HCT116 (cell line): ENCODE data around the gene GNAS. TPM values are rescaled to one million over a fixed set of nuclear protein-coding genes. Genes with fewer than 3 reads are reported as not detected.

Source experiments
- ATAC-seq: fragments of 200-7000 bp; cut with Tn5 transposase; 2 replicates; pipeline ENCODE4 v1.9.1; 2020; ENCODE audit warnings: mild to moderate bottlenecking, moderate library complexity
- BruUV-seq: library from RNA; stranded (reverse); fragments of 400-500 nt; replicated peaks from 2 replicates; lab custom pipeline; 2021; lab: Mats Ljungman, UMichigan
- CTCF ChIA-PET: fragments of 300-600 bp; sonication (Branson Sonifier 250); formaldehyde crosslinking; loops from one replicate; lab custom pipeline; 2021; ENCODE audit warnings: antibody characterized with exemption; lab: Charles Lee
- POLR2A ChIA-PET: fragments of 300-600, 350-600 bp; sonication (Branson Sonifier 250); formaldehyde crosslinking; loops from one replicate; lab custom pipeline; 2021; ENCODE audit warnings: antibody characterized with exemption; lab: Charles Lee
- RAD21 ChIA-PET, 2 experiments: fragments of 300-600 bp; sonication (Branson Sonifier 250); formaldehyde crosslinking; loops; one replicate each; lab custom pipeline; 2023; ENCODE audit warnings: low total read pairs in 2 of 2; ENCODE audit not compliant: uncharacterized antibody in 2 of 2, unreplicated experiment in 2 of 2, low non-redundant PET in 1 of 2; lab: Charles Lee
- DNase-seq: peaks from one replicate; pipeline ENCODE4 v3.0.0-alpha.2; 2010; ENCODE audit warnings: low read depth, low spot score
- H2AFZ ChIP-seq: fragments of 200-600 bp; shearing (Covaris generic), sonication (generic); 2 replicates; pipeline ENCODE4 v1.6.1; 2017; ENCODE audit warnings: low read depth, mixed run types, mixed read lengths, antibody characterized with exemption, low read length; ENCODE audit not compliant: poor library complexity, severe bottlenecking
- H3K27ac ChIP-seq: 2 replicates; pipeline ENCODE4 v1.5.1; 2012; ENCODE audit warnings: low read depth, low read length
- H3K27me3 ChIP-seq: fragments of 200-600 bp; sonication (generic); 2 replicates; pipeline ENCODE4 v1.6.1; 2016; ENCODE audit warnings: mixed run types, low read length, mixed read lengths; ENCODE audit not compliant: insufficient read depth
- H3K36me3 ChIP-seq, 2 experiments: fragments of 200-500 bp in 1 of 2; fragments of 200-600 bp in 1 of 2; sonication (Bioruptor generic) in 1 of 2; sonication (generic) in 1 of 2; 2 replicates each; pipeline versions ENCODE4 v1.5.1 to v1.6.1; 2014 to 2016; ENCODE audit warnings: low read length in 2 of 2, inconsistent platforms in 1 of 2, mixed read lengths in 1 of 2, mixed run types in 1 of 2; ENCODE audit not compliant: insufficient read depth in 2 of 2, control insufficient read depth in 1 of 2
- H3K4me1 ChIP-seq, 2 experiments: fragments of 200-600 bp in 1 of 2; sonication (generic) in 1 of 2; 2 replicates each; pipeline versions ENCODE4 v1.5.1 to v1.6.1; 2012 to 2017; ENCODE audit warnings: low read length in 2 of 2, inconsistent platforms in 1 of 2, mild to moderate bottlenecking in 1 of 2, mixed read lengths in 1 of 2, mixed run types in 1 of 2, moderate library complexity in 1 of 2; ENCODE audit not compliant: insufficient read depth in 2 of 2, control insufficient read depth in 1 of 2
- H3K4me2 ChIP-seq: fragments of 200-600 bp; sonication (generic); 2 replicates; pipeline ENCODE4 v1.6.1; 2017; ENCODE audit warnings: mixed run types, low read length, mixed read lengths
- H3K4me3 ChIP-seq, 2 experiments: fragments of 200-600 bp in 1 of 2; sonication (generic) in 1 of 2; replicated peaks in 1 of 2; 2 replicates each; pipeline ENCODE4 v1.5.1; 2011 to 2016; ENCODE audit warnings: low read length in 2 of 2, control low read depth in 1 of 2, low read depth in 1 of 2, mild to moderate bottlenecking in 1 of 2, mixed read lengths in 1 of 2, mixed run types in 1 of 2
- H3K79me2 ChIP-seq: fragments of 200-600 bp; sonication (generic); 2 replicates; pipeline ENCODE4 v1.6.1; 2017; ENCODE audit warnings: mild to moderate bottlenecking, mixed run types, low read length, moderate library complexity, mixed read lengths; ENCODE audit not compliant: insufficient read depth
- H3K9ac ChIP-seq: fragments of 200-600 bp; sonication (generic); 2 replicates; pipeline ENCODE4 v1.6.1; 2016; ENCODE audit warnings: low read length, mixed read lengths
- H3K9me2 ChIP-seq: fragments of 200-600 bp; sonication (generic), shearing (Covaris generic); 2 replicates; pipeline ENCODE4 v1.6.1; 2017; ENCODE audit warnings: mixed run types, mild to moderate bottlenecking, moderate library complexity; ENCODE audit not compliant: insufficient read depth
- H3K9me3 ChIP-seq, 2 experiments: fragments of 200-500 bp in 1 of 2; fragments of 200-600 bp in 1 of 2; sonication (Bioruptor generic) in 1 of 2; sonication (generic) in 1 of 2; 2 replicates each; pipeline ENCODE4 v1.6.1; 2014 to 2017; ENCODE audit warnings: low read length in 2 of 2, mixed read lengths in 2 of 2, inconsistent platforms in 1 of 2, low read depth in 1 of 2, mild to moderate bottlenecking in 1 of 2, mixed run types in 1 of 2, moderate library complexity in 1 of 2; ENCODE audit not compliant: control insufficient read depth in 1 of 2, insufficient read depth in 1 of 2
- H4K20me1 ChIP-seq: fragments of 200-600 bp; sonication (generic), shearing (Covaris generic); 2 replicates; pipeline ENCODE4 v1.6.1; 2017; ENCODE audit warnings: mixed run types, mild to moderate bottlenecking, moderate library complexity; ENCODE audit not compliant: insufficient read depth
- EZH2 ChIP-seq: fragments of 200-600 bp; sonication (generic); IDR thresholded peaks from 2 replicates; pipeline ENCODE4 v1.6.1; 2017; ENCODE audit warnings: antibody characterized with exemption, mixed run types
- EZH2phosphoT487 ChIP-seq: fragments of 200-600 bp; IDR thresholded peaks from 2 replicates; pipeline ENCODE4 v1.6.1; 2018; ENCODE audit warnings: antibody characterized with exemption, borderline replicate concordance
- JUND ChIP-seq: IDR thresholded peaks from 2 replicates; pipeline ENCODE4 v1.6.1; 2012
- TCF7L2 ChIP-seq: IDR thresholded peaks from 2 replicates; pipeline ENCODE4 v1.7.0; 2011; ENCODE audit warnings: borderline replicate concordance, inconsistent platforms; ENCODE audit not compliant: insufficient read depth, insufficient read length; ENCODE audit errors: extremely low read depth
- YY1 ChIP-seq: IDR thresholded peaks from 2 replicates; pipeline ENCODE4 v1.6.1; 2011; ENCODE audit warnings: low read length, low read depth, moderate library complexity, mild to moderate bottlenecking; ENCODE audit not compliant: insufficient replicate concordance; ENCODE audit errors: extremely low read depth
- ZFX ChIP-seq: fragments of 450-650 bp; IDR thresholded peaks from 2 replicates; pipeline ENCODE4 v1.6.1; 2017
- ZNF274 ChIP-seq: fragments of 200-500 bp; sonication (Bioruptor generic); IDR thresholded peaks from 2 replicates; pipeline ENCODE4 v1.6.1; 2014; ENCODE audit warnings: mild to moderate bottlenecking, low read depth, low read length, inconsistent platforms
- intact Hi-C: fragments of 100-400 bp; cut with micrococcal nuclease; formaldehyde crosslinking; loops from 2 replicates; pipeline ENCODE4 v1.10.0; 2022
- total RNA-seq: library from RNA; stranded (reverse); gene quantifications from one replicate; pipeline ENCODE4 v1.2.1, GENCODE V29; 2021; ENCODE audit not compliant: unreplicated experiment
- TF ChIP-seq, protein P1 (sequence below), 3 experiments: fragments of 200-600 bp in 1 of 3; sonication (generic) in 1 of 3; IDR thresholded peaks in 2 of 3; conservative IDR thresholded peaks in 1 of 3; 2 replicates each; pipeline ENCODE4 v1.5.1; 2012 to 2017; ENCODE audit warnings: low read depth in 2 of 3, low read length in 2 of 3, antibody characterized with exemption in 1 of 3, borderline replicate concordance in 1 of 3, control low read depth in 1 of 3, mild to moderate bottlenecking in 1 of 3, mixed read lengths in 1 of 3, mixed run types in 1 of 3, moderate library complexity in 1 of 3; ENCODE audit not compliant: insufficient read depth in 1 of 3
- TF ChIP-seq, protein P2 (sequence below): IDR thresholded peaks from 2 replicates; pipeline ENCODE4 v1.6.1; 2012
- TF ChIP-seq, protein P3 (sequence below): IDR thresholded peaks from 2 replicates; pipeline ENCODE4 v1.6.1; 2011; ENCODE audit warnings: mild to moderate bottlenecking, low read length, moderate library complexity; ENCODE audit not compliant: insufficient replicate concordance; ENCODE audit errors: extremely low read depth

Gene GNAS
- total RNA-seq, 1 experiment from 2014 or later = 699 TPM

DNA sequence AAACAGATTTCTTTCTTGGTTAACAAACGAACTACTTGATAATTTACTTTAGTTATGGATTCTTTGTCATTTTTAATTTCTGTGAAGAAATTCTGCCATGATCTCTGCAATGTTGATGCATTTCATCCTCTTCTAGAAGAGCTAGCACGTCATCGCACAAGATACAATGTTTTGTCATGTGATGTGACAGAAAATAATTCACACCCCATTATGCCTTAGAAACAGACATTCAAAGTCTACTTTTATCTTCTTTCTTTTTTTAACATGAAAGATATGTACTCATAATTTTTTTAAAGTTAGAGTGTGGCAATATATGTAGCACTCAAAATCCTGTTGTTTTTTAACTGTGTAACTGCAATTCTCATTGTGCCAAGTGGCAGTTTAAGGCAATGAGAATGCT is 89.0 kb downstream of the GNAS start:
- ATAC-seq (no peak), DNase-seq (no peak)
- ChIA-PET POLR2A (interaction anchor here (0.6 kb wide), 1 partner anchor 91 kb away, joined by 3 read pairs; the partner anchor contains the start of gene ATP5F1E), CTCF (no interaction called here), RAD21 (no interaction called here)
- TF ChIP-seq ZFX = no peak
- no peak for TF ChIP-seq ZNF274
- TF ChIP-seq, protein P1, sequence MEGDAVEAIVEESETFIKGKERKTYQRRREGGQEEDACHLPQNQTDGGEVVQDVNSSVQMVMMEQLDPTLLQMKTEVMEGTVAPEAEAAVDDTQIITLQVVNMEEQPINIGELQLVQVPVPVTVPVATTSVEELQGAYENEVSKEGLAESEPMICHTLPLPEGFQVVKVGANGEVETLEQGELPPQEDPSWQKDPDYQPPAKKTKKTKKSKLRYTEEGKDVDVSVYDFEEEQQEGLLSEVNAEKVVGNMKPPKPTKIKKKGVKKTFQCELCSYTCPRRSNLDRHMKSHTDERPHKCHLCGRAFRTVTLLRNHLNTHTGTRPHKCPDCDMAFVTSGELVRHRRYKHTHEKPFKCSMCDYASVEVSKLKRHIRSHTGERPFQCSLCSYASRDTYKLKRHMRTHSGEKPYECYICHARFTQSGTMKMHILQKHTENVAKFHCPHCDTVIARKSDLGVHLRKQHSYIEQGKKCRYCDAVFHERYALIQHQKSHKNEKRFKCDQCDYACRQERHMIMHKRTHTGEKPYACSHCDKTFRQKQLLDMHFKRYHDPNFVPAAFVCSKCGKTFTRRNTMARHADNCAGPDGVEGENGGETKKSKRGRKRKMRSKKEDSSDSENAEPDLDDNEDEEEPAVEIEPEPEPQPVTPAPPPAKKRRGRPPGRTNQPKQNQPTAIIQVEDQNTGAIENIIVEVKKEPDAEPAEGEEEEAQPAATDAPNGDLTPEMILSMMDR (IDR thresholded peaks at IDR 0.05 in 2 of 3, conservative IDR thresholded peaks at IDR 0.05 in 1 of 3; ENCODE audit: borderline replicate concordance in 1 of 3, insufficient read depth in 1 of 3, low read depth in 2 of 3, low read length in 2 of 3) = no peak
- no peak for TF ChIP-seq TCF7L2
- TF ChIP-seq EZH2 = no peak
- TF ChIP-seq, protein P2, sequence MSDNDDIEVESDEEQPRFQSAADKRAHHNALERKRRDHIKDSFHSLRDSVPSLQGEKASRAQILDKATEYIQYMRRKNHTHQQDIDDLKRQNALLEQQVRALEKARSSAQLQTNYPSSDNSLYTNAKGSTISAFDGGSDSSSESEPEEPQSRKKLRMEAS = no peak
- no peak for TF ChIP-seq JUND
- TF ChIP-seq, protein P3, sequence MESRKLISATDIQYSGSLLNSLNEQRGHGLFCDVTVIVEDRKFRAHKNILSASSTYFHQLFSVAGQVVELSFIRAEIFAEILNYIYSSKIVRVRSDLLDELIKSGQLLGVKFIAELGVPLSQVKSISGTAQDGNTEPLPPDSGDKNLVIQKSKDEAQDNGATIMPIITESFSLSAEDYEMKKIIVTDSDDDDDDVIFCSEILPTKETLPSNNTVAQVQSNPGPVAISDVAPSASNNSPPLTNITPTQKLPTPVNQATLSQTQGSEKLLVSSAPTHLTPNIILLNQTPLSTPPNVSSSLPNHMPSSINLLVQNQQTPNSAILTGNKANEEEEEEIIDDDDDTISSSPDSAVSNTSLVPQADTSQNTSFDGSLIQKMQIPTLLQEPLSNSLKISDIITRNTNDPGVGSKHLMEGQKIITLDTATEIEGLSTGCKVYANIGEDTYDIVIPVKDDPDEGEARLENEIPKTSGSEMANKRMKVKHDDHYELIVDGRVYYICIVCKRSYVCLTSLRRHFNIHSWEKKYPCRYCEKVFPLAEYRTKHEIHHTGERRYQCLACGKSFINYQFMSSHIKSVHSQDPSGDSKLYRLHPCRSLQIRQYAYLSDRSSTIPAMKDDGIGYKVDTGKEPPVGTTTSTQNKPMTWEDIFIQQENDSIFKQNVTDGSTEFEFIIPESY = no peak
- TF ChIP-seq YY1 = no peak
- TF ChIP-seq EZH2phosphoT487 = no peak
- intact Hi-C loops = no loop called here
- H3K9ac ChIP-seq = no peak overlapping the region
- no TSS peak for BruUV-seq
- H3K4me1 ChIP-seq = peaks cover 3 to 9% of the 10 kb centered on the region in 2 experiments
- H4K20me1 ChIP-seq = no peaks in the 10 kb centered on the region
- 0 out of 4 replicates have a peak, but pooled peaks cover 0 to under 1% of the 10 kb centered on the region in 2 experiments for H3K9me3 ChIP-seq
- no peaks in the 10 kb centered on the region for H3K9me2 ChIP-seq
- H3K79me2 ChIP-seq = no peaks in the 10 kb centered on the region
- H3K36me3 ChIP-seq = no peaks in the 10 kb centered on the region
- no peak overlapping the region for H3K4me2 ChIP-seq
- H3K4me3 ChIP-seq = no peak overlapping the region
- H3K27me3 ChIP-seq = peaks cover 7% of the 10 kb centered on the region; the same call in 1 of the 2 replicates
- H2AFZ ChIP-seq = no peak overlapping the region
- no peak overlapping the region for H3K27ac ChIP-seq
